GM18858 (cell line): ENCODE data around the gene GRM3.

Experiments
- ATAC-seq: cut with Tn5 transposase; IDR thresholded peaks from one replicate; pipeline ENCODE4 v1.9.1; 2021; ENCODE audit not compliant: unreplicated experiment

The GRM3 gene

GRCh38 chr7:86784765-86785164 is 141.1 kb downstream of the GRM3 start:
- no peak for ATAC-seq

GRCh38 chr7:86785641-86786040 is 141.9 kb downstream of the GRM3 start:
- peak; percentile 79 for ATAC-seq

DNA sequence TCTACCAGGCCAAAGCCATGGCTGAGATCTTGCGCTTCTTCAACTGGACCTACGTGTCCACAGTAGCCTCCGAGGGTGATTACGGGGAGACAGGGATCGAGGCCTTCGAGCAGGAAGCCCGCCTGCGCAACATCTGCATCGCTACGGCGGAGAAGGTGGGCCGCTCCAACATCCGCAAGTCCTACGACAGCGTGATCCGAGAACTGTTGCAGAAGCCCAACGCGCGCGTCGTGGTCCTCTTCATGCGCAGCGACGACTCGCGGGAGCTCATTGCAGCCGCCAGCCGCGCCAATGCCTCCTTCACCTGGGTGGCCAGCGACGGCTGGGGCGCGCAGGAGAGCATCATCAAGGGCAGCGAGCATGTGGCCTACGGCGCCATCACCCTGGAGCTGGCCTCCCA is 142.7 kb downstream of the GRM3 start:
- no peak for ATAC-seq

DNA sequence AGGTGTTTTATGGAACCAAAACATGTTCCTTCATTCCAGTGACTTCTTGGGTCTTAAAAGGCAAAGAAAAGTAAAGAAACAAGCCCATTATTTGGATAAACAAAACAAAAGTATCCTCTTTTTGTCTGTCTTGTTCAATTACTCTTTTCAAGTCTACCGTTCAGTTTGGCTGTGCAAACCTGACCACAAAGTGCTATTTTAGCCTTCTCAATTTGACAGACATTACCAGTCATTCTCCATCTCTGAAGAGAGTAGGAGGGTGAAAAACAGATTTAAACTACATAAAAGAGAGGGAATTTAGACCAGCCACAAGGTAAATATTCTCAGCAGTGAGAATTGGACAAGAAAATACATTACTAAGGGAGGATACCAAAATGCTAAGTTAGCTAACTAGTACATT is 145.2 kb downstream of the GRM3 start:
- ATAC-seq: peak; percentile 48

DNA sequence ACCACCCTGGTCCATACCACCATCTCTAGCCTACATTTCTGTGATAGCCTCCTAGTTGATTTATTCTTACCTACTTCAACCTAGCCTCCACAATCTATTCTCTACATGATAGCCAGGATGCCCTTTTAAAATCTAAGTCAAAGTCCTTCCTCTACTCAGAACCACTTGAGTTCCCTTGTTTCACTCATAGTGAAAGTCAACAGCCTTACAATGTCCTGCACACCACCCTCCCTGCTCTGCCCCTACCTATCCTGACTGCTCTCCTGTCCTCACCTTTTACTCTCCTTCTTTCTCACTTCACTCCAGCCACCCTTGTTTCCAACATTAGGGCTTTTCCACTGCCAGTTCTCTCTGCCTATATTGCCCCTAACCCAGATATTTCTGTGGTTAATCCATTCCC is 146.7 kb downstream of the GRM3 start:
- peak; percentile 52 for ATAC-seq

GRCh38 chr7:86792260-86792659 is 148.6 kb downstream of the GRM3 start:
- ATAC-seq: no peak

GRCh38 chr7:86793136-86793535 is 149.4 kb downstream of the GRM3 start:
- ATAC-seq: no peak

DNA sequence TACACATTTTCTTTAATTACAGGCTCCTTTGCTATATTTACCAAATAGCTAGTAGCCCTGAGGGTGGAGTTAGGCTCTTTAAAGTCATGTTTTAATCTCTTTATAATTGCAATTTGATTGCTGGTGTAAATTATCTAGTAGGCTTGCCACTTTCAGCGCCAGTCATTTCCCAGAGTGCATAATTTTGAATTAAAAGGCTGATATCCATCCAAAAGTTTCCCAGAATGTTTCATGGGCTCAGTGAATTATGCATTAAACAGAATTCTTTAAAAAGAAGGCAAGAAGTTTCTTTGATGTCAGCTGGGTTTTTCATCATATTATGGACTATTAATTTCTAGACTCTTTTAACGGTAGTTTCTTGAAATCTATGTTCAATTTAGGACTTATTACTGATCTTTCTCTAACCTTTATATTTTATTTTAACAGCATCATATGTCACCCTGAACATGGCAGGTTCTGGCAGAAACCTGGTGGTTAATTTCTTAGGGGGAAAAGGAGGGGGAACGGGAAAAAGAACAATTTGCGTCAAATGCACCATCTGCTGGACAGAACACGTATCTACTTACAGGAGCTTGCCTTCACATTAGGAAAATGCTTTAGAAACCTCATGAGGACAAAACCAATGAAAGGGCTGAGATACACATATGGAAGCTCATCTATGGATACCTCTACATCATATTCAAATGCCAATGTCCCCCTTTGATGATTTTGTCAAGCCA is 171.1 kb downstream of the GRM3 start:
- ATAC-seq: peak; percentile 47

DNA sequence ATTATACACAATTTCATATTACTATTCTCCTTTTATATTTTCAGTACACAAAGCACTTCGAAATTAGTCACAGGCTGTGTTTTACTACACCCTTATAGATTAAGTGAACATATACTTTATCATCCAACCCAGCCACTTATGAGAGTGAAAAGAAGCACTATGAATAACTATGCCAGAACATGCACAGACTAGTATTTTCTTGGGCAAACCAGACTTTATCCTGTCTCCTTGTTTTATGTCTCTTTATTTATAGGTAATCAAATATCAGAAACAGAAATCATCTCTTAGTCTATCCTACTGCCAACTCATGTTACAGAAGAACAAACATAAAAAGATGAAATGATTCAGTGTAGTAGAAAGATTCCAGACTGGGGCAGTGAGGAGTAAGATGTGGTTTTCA is 171.8 kb downstream of the GRM3 start:
- ATAC-seq: no peak

- no peak for ATAC-seq
These were observed 175.2 kb downstream of the GRM3 start for GRCh38 chr7:86818903-86819302.

DNA sequence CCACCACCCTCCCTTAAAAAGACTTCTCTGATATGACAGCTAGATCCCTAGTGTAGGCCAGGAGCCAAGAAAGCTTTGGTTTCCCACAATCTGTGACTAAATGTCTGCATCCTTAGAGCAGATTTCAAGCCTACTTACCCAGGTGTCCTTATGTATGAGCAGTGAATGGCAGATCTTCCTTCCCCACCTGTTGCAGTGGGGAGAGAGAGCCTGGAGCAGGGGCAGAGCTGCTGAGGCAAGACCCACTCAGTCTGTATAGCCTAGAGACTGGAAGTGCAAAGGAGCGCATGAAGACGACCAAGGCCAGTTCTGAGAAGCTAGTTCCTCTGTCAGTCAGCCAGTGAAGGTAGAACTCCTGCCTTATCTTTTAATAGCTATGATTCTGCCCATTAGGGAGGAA is 180.1 kb downstream of the GRM3 start:
- no peak for ATAC-seq

GRCh38 chr7:86825264-86825663 is 181.6 kb downstream of the GRM3 start:
- no peak for ATAC-seq

GRCh38 chr7:86826948-86827347 is 183.2 kb downstream of the GRM3 start:
- no peak for ATAC-seq

GRCh38 chr7:86833360-86833759 is 189.7 kb downstream of the GRM3 start:
- ATAC-seq: no peak

DNA sequence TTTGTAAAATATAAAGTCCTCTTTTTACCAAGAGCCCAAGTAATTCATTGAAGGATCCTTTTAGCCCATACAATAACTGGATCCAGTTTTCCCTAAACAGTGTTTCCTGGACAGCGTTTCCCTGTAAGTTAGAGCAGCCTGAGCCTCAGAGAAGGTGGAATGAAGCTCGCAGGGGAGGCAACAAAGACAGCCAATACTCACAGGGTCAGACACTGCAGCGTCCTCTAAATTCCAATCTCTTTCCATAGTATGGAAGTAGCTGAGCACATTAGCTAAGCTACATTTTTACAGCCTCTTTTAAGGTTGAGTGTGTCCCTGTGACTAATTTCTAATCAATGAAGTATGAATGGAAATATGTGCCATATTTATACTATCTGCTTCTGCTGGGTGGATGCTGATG is 193.5 kb downstream of the GRM3 start:
- no peak for ATAC-seq

DNA sequence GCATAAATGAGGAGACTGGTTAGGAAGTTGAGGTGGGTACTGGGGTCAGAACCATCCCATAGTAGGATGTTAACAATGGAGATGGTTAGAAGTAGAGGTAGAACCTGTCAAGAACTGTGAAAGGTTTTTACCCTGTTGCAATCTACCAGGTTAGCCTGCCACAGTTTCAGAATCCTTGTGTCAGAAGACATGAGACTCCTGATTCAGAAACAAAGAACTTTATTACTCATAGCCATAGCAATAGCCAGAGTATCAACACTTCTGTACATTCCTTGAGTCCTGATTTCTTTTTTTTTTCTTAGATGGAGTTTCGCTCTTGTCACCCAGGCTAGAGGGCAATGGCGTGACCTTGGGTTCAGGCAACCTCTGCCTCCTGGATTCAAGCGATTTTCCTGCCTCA is 200.9 kb downstream of the GRM3 start:
- ATAC-seq: peak; percentile 51

DNA sequence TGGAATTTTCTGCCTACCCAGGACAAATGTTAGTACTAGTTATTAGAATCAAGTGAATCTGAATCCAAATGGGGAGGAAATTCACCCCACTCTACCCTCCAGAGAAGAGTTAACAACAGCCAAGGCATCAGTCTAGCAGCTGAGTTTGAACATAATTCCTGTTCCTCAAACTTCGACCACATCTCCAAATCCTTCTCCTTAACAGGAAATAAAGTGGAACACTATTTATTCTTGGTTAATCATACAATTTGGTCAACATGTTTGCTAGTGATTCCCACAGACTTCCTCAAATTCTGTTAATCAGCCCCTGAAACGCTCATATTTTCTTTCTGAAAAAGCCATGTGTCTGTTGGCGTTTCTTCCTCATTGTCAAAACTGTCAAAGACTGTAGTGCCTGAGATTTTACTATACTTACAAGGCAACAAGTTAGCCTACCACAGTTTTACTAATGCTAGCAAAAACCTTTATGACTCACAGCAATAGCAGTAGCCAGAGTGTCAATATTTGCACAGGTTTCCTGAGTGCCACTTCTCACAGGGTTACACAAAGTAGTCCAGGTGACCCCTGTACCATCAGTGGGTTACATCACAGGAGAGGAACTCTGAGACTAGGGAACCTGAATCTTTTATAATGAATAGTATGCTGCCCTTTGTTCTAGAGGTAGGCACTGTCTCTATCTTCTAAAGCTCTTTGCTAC is 202.9 kb downstream of the GRM3 start:
- no peak for ATAC-seq

DNA sequence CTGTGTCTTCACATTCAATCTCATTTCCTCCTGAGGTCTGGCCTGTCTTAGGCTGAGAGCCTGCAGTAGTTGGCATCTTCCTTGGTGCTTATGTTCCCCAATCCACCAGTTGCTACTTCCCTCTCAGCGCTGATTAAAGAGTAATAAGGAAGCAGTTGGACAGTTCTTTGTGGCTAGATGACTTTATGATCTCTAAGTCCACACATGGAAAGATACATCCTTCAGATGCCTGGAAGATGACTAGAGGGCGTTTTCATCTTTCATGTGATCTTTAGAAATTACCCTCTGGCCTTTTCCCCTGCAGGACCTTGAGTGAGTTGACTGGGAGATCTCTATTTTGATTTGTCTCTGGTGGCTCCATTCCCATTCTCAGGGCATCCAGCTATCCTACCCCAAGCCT is 204.5 kb downstream of the GRM3 start:
- no peak for ATAC-seq

- ATAC-seq: no peak
These were observed 207.9 kb downstream of the GRM3 start for GRCh38 chr7:86851566-86851965.

DNA sequence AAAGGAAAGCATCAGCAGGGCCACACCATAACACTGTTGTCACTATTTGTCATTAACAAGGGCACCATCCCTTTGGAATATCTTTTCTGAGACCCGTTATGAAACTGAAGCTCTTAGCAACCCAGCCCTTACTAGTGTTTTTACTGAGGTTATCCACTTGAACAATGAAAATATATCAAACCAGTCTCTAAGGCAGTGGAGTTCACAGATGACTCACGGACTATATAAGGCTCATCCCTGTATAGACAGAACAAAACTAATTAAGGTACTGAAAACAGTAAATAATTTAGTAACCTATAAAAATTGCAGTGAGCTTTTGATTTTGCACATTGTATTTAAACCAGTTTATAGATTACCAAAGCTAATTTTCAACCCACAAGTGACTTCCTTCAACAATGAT is 219.7 kb downstream of the GRM3 start:
- no peak for ATAC-seq

DNA sequence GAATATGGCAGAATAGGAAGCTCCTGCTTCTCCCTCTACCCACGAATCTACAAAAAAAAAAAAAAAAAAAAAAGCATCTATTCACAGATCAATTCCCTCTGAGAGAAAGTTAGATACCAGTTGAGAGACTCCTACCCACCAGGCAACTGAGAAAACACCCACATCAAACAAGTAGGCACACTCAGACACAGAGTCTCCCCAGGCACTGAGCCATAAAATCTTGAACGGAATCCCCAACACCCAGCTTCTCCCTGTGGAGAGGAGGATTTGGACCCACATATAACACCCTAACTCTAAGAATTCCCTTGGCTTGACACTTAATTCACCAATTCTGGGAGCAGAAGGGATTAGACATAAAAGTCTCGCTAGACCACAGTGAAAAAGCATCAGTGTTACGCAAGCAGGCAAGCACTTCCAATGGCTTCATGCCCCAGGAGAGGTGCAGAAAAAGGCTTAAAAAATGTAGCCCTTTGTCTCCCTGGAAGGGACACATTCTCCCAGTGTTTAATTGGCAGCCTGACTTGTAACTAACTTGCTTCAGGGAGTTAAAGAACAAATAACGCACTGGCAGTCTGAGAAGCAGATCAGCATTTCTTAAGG is 223.6 kb downstream of the GRM3 start:
- ATAC-seq: no peak

- ATAC-seq: no peak
These were observed 232.4 kb downstream of the GRM3 start for GRCh38 chr7:86876146-86876545.
